PC-3 (cell line): ENCODE data around the gene ATOH8. TPM values are rescaled to one million over a fixed set of nuclear protein-coding genes. Genes with fewer than 3 reads are reported as not detected.

Experiments
- ATAC-seq: fragments of 200-7000 bp; cut with Tn5 transposase; 2 replicates; pipeline ENCODE4 v1.9.1; 2020; ENCODE audit warnings: mild to moderate bottlenecking, moderate library complexity
- BruUV-seq: library from RNA; stranded (reverse); fragments of 400-500 nt; replicated peaks from 2 replicates; lab custom pipeline; 2021; lab: Mats Ljungman, UMichigan
- CTCF ChIA-PET: fragments of 300-600 bp; sonication (Branson Sonifier 250); formaldehyde crosslinking; loops from one replicate; lab custom pipeline; 2022; ENCODE audit warnings: antibody characterized with exemption; lab: Charles Lee
- POLR2A ChIA-PET: fragments of 300-600 bp; sonication (Branson Sonifier 250); formaldehyde crosslinking; loops from one replicate; lab custom pipeline; 2022; ENCODE audit warnings: antibody characterized with exemption; ENCODE audit not compliant: unreplicated experiment; lab: Charles Lee
- DNase-seq: peaks from one replicate; pipeline ENCODE4 v3.0.0-alpha.2; 2015
- H2AFZ ChIP-seq: fragments of 300-600 bp; sonication (generic); 2 replicates; pipeline ENCODE4 v1.6.0; 2016; ENCODE audit warnings: antibody characterized with exemption, low read length
- H3F3A ChIP-seq: fragments of 300-600 bp; sonication (generic); one replicate; pipeline ENCODE4 v1.6.0; 2017; ENCODE audit warnings: antibody characterized with exemption, low read length, control low read depth, mild to moderate bottlenecking; ENCODE audit not compliant: unreplicated experiment
- H3K27ac ChIP-seq: fragments of 300-600 bp; sonication (generic); 2 replicates; pipeline ENCODE4 v1.5.1; 2016; ENCODE audit warnings: mild to moderate bottlenecking, low read length
- H3K27me3 ChIP-seq: fragments of 300-600 bp; sonication (generic); 2 replicates; pipeline ENCODE4 v1.6.1; 2016; ENCODE audit warnings: low read length, mixed read lengths
- H3K36me3 ChIP-seq: fragments of 300-600 bp; sonication (generic); 2 replicates; pipeline ENCODE4 v1.6.1; 2016; ENCODE audit warnings: low read depth, mixed run types, low read length, mixed read lengths
- H3K4me1 ChIP-seq: fragments of 300-600 bp; sonication (generic); 2 replicates; pipeline ENCODE4 v1.5.1; 2016; ENCODE audit warnings: low read length; ENCODE audit not compliant: insufficient read depth
- H3K4me2 ChIP-seq: fragments of 300-600 bp; sonication (generic); 2 replicates; pipeline ENCODE4 v1.6.0; 2016; ENCODE audit warnings: low read length
- H3K4me3 ChIP-seq: fragments of 300-600 bp; sonication (generic); 2 replicates; pipeline ENCODE4 v1.5.1; 2016; ENCODE audit warnings: mild to moderate bottlenecking, low read length, mixed read lengths
- H3K79me2 ChIP-seq: fragments of 300-600 bp; sonication (generic); 2 replicates; pipeline ENCODE4 v1.6.1; 2017; ENCODE audit warnings: low read length, mixed read lengths
- H3K9ac ChIP-seq: fragments of 300-600 bp; sonication (generic); 2 replicates; pipeline ENCODE4 v1.6.0; 2016; ENCODE audit warnings: mild to moderate bottlenecking, low read length
- H3K9me2 ChIP-seq: fragments of 300-600 bp; sonication (generic); replicated peaks from 2 replicates; pipeline ENCODE4 v1.6.1; 2016; ENCODE audit warnings: mixed run types, low read length, mixed read lengths
- H3K9me3 ChIP-seq: fragments of 300-600 bp; sonication (generic); 2 replicates; pipeline ENCODE4 v1.6.1; 2016; ENCODE audit warnings: low read length, mixed read lengths
- H4K20me1 ChIP-seq: fragments of 300-600 bp; sonication (generic); 2 replicates; pipeline ENCODE4 v1.6.1; 2016; ENCODE audit warnings: low read length, mixed read lengths
- EZH2 ChIP-seq: fragments of 300-600 bp; sonication (generic); IDR thresholded peaks from one replicate; pipeline ENCODE4 v1.6.1; 2017; ENCODE audit warnings: antibody characterized with exemption, mild to moderate bottlenecking, low read length; ENCODE audit not compliant: unreplicated experiment
- EZH2phosphoT487 ChIP-seq: fragments of 300-600 bp; sonication (generic); IDR thresholded peaks from 2 replicates; pipeline ENCODE4 v1.6.1; 2018; ENCODE audit warnings: mild to moderate bottlenecking, antibody characterized with exemption, low read length, borderline replicate concordance
- intact Hi-C: fragments of 100-400 bp; cut with micrococcal nuclease; formaldehyde crosslinking; loops from 2 replicates; pipeline ENCODE4 v1.9.0; 2023
- total RNA-seq: library from RNA; depleted of rRNA; stranded (reverse); fragments of >200 nt; gene quantifications from 2 replicates; pipeline ENCODE4 v1.2.3, GENCODE V29; 2014
- TF ChIP-seq, protein P1 (sequence below): fragments of 300-600 bp; sonication (generic); conservative IDR thresholded peaks from 2 replicates; pipeline ENCODE4 v1.5.1; 2017; ENCODE audit warnings: antibody characterized with exemption, low read depth, mild to moderate bottlenecking, low read length

ATOH8 gene
- total RNA-seq, 1 experiment from 2014 or later: 0.04 TPM

DNA sequence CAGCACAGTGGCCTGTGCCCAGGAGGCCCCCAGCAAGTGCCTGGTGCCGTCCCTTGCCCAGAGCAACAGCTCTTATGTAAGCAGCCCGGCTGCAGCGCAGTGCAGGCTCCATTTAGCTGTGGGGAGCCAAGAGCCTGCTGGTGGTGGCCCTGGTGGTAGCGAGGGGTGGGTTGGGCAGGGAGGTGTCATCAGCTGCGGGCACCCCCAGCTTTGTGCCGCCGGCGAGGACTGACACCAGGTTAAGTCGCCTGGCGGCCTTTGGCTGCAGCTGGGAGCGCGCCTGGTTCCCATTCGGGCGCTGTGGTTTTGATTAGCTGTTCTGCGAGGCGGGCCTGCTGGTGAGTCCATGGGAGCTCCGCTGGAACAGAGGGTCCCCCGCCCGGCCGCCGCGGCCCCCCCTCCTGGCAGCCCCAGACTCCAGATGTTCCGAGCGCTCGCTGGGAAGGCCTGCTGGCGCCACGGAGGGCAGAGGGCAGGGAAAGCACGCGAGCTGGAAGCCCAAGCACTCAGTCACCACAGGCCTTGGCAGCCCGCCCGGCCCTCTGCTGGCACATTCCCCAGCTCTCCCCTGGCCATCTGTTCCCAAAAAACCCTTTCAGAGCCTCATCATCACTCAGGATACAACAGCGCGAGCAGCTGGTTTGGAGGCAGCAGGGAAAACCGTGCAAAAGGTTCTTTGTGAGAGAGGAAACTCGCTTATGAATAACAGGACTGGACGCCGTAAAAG, 18.4 kb downstream of the ATOH8 start:
- H2AFZ ChIP-seq: no peak overlapping the region
- peaks cover 18% of the 10 kb centered on the region for H3K4me1 ChIP-seq
- no peak overlapping the region for H3K9ac ChIP-seq
- no TSS peak for BruUV-seq
- H3K27me3 ChIP-seq: no peaks in the 10 kb centered on the region
- no peaks in the 10 kb centered on the region for H3K9me3 ChIP-seq
- peak overlapping the region; percentile 40; the same call in 1 of the 2 replicates for H3K4me3 ChIP-seq
- no peak overlapping the region; the same call in 1 of the 2 replicates for H3K27ac ChIP-seq
- TF ChIP-seq EZH2phosphoT487: peak; percentile 85
- no peak for TF ChIP-seq EZH2
- TF ChIP-seq, protein P1, sequence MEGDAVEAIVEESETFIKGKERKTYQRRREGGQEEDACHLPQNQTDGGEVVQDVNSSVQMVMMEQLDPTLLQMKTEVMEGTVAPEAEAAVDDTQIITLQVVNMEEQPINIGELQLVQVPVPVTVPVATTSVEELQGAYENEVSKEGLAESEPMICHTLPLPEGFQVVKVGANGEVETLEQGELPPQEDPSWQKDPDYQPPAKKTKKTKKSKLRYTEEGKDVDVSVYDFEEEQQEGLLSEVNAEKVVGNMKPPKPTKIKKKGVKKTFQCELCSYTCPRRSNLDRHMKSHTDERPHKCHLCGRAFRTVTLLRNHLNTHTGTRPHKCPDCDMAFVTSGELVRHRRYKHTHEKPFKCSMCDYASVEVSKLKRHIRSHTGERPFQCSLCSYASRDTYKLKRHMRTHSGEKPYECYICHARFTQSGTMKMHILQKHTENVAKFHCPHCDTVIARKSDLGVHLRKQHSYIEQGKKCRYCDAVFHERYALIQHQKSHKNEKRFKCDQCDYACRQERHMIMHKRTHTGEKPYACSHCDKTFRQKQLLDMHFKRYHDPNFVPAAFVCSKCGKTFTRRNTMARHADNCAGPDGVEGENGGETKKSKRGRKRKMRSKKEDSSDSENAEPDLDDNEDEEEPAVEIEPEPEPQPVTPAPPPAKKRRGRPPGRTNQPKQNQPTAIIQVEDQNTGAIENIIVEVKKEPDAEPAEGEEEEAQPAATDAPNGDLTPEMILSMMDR: peak; percentile 33; the same call in 1 of the 2 replicates
- intact Hi-C loops: loop anchor here (1.0 kb wide), 1 partner anchor 42 kb away; no protein-coding TSS in a partner anchor
- DNase-seq (peak; percentile 97), ATAC-seq (peak; percentile 93)
- no peaks in the 10 kb centered on the region for H4K20me1 ChIP-seq
- ChIA-PET POLR2A (interaction anchor here (0.6 kb wide), 1 partner anchor 38 kb away, joined by 4 read pairs; no protein-coding TSS in a partner anchor), CTCF (interaction anchor here (0.6 to 1.6 kb wide), 7 partner anchors 26 to 53 kb away, joined by 3 to 6 read pairs (median 5); no protein-coding TSS in a partner anchor)
- H3K36me3 ChIP-seq: no peaks in the 10 kb centered on the region
- no peaks in the 10 kb centered on the region for H3K79me2 ChIP-seq
- H3K9me2 ChIP-seq: no peaks in the 10 kb centered on the region
- H3F3A ChIP-seq: no peaks in the 10 kb centered on the region
- peak overlapping the region; percentile 79 for H3K4me2 ChIP-seq

DNA sequence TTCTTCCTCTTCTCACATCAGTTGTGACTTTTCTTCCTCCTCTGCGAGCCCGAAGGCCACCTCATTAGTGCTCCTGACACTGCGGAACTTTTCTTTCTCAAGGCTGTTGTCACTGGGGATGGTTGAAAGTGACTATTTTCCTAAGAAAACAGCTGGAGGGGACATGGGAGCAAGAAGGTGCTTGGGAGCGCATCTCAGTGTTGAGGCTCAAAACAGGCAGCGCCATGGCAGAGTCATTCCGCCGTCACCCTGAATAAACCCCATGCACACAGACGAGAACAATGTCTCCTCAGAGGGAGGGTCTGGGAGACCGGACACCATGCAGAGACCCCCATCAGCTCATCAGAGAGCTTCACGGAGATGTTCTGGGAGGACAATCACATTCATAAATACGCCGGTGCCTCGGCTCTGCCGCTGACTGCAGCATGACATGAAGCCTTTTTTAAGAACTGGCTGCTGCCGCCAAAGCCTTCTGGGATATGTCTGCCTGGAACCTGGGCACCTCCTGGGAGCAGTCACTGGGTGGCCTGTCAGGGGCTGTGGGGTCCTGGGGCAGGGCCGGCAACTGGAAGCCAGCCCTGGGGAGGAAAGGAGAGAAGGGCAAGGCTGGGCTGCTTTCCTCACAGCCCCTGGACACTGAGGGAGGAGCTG, 19.2 kb downstream of the ATOH8 start:
- ATAC-seq: no peak
- Histone ChIP-seq H3K27ac (peak overlapping the region; percentile 8; the same call in 1 of the 2 replicates), H3K36me3 (no peaks in the 10 kb centered on the region), H2AFZ (no peak overlapping the region), H3K9ac (no peak overlapping the region), H3F3A (no peaks in the 10 kb centered on the region), H4K20me1 (no peaks in the 10 kb centered on the region), H3K4me3 (peak overlapping the region; percentile 40), H3K4me1 (peaks cover 18% of the 10 kb centered on the region), H3K4me2 (peak overlapping the region; percentile 79), H3K9me3 (no peaks in the 10 kb centered on the region), H3K79me2 (no peaks in the 10 kb centered on the region), H3K9me2 (no peaks in the 10 kb centered on the region), H3K27me3 (no peaks in the 10 kb centered on the region)
- TF ChIP-seq EZH2phosphoT487 (no peak), EZH2 (no peak)
- TF ChIP-seq, protein P1: no peak
- CTCF ChIA-PET: interaction anchor here (0.6 to 1.6 kb wide), 4 partner anchors 25 to 44 kb away, joined by 4 to 6 read pairs (median 5); no protein-coding TSS in a partner anchor
- intact Hi-C loops: loop anchor here (1.0 kb wide), 1 partner anchor 41 kb away; no protein-coding TSS in a partner anchor
- BruUV-seq: no TSS peak
- no peak for DNase-seq
- POLR2A ChIA-PET: no interaction called here
